Left lobe of liver (tissue), 2 donors: ENCODE results near the gene GNAS. TPM values are rescaled to one million over a fixed set of nuclear protein-coding genes. Genes with fewer than 3 reads are reported as not detected.
"Not testable (repeated sequence)": the region's sequence is repeated elsewhere in the genome, so short reads cannot be mapped to it uniquely, and the experiment has no call there.

Source experiments
- ATAC-seq: fragments of 200-7000 bp; cut with Tn5 transposase; one replicate; pipeline ENCODE4 v1.9.1; 2020; ENCODE audit warnings: mild to moderate bottlenecking, moderate library complexity
- DNase-seq: peaks from one replicate; pipeline ENCODE4 v3.0.0-alpha.2; 2020; ENCODE audit warnings: low spot score
- total RNA-seq: library from RNA; stranded (reverse); gene quantifications from one replicate; pipeline ENCODE4 v1.2.1, GENCODE V29; 2021
- donor health status: DM: no; HTN: no; CAD: no; lungs with moderate emphysema.
- donor health status: DM: no; HTN: yes; CAD: no.

GNAS gene
- total RNA-seq = 305 TPM

- ATAC-seq (peak; percentile 74), DNase-seq (no peak)
Observed at GRCh38 chr20:58852543-58853271, at the start of gene GNAS. Gene GNAS (plus strand): TSS chr20:58852716.

- DNase-seq (no peak), ATAC-seq (no peak)
Observed at GRCh38 chr20:58803533-58803932, 49.0 kb upstream of the GNAS start.

- ATAC-seq (no peak), DNase-seq (no peak)
Observed at GRCh38 chr20:58807801-58808200, 44.7 kb upstream of the GNAS start.

GRCh38 chr20:58808271-58809046 lies 44.1 kb upstream of the GNAS start:
- no peak for DNase-seq
- no peak for ATAC-seq

GRCh38 chr20:58810116-58810878 lies 42.2 kb upstream of the GNAS start:
- DNase-seq = no peak
- ATAC-seq = no peak

- no peak for ATAC-seq
- no peak for DNase-seq
Observed at GRCh38 chr20:58810879-58811250, 41.7 kb upstream of the GNAS start.

- no peak for ATAC-seq
- no peak for DNase-seq
Observed at GRCh38 chr20:58811334-58811733, 41.2 kb upstream of the GNAS start.

GRCh38 chr20:58813369-58813768 lies 39.1 kb upstream of the GNAS start:
- no peak for ATAC-seq

GRCh38 chr20:58815448-58815847 lies 37.1 kb upstream of the GNAS start:
- DNase-seq (no peak), ATAC-seq (no peak)

More at GRCh38 chr20:58813369-58813768, 39.1 kb upstream of the GNAS start:
- no peak for DNase-seq

GRCh38 chr20:58816051-58816450 lies 36.5 kb upstream of the GNAS start:
- ATAC-seq = no peak
- DNase-seq = no peak

- DNase-seq (no peak), ATAC-seq (no peak)
Observed at GRCh38 chr20:58816957-58817651, 35.4 kb upstream of the GNAS start.

- DNase-seq (no peak), ATAC-seq (no peak)
Observed at GRCh38 chr20:58817748-58818147, 34.8 kb upstream of the GNAS start.

GRCh38 chr20:58818586-58819285 lies 33.8 kb upstream of the GNAS start:
- no peak for ATAC-seq
- no peak for DNase-seq

- DNase-seq (no peak), ATAC-seq (no peak)
Observed at GRCh38 chr20:58819921-58820320, 32.6 kb upstream of the GNAS start.

- not testable (repeated sequence) for ATAC-seq, DNase-seq
Observed at GRCh38 chr20:58820515-58820914, 32.0 kb upstream of the GNAS start.

GRCh38 chr20:58822149-58822548 lies 30.4 kb upstream of the GNAS start:
- DNase-seq (no peak), ATAC-seq (no peak)

GRCh38 chr20:58822748-58823730 lies 29.5 kb upstream of the GNAS start:
- no peak for ATAC-seq
- no peak for DNase-seq

GRCh38 chr20:58824843-58825242 lies 27.7 kb upstream of the GNAS start:
- ATAC-seq = no peak
- DNase-seq = no peak

GRCh38 chr20:58825450-58825849 lies 27.1 kb upstream of the GNAS start:
- ATAC-seq = no peak
- DNase-seq = no peak
